Activated B cell treated with CpG ODN at 0.5 μM for 24 hours (primary cell): ENCODE data around the gene RALGAPA2. TPM values are rescaled to one million over a fixed set of nuclear protein-coding genes. Genes with fewer than 3 reads are reported as not detected.
A peak's percentile ranks its signal among the peaks of the same experiment; 100 is the strongest.

Experiments used
- ATAC-seq: fragments of 200-7000 bp; cut with Tn5 transposase; one replicate; pipeline ENCODE4 v1.10.0; 2021; ENCODE audit warnings: low read depth, mild to moderate bottlenecking, moderate library complexity
- CTCF ChIA-PET: fragments of 350-600 bp; sonication (Branson Sonifier 250); formaldehyde crosslinking; loops from one replicate; lab custom pipeline; 2021; ENCODE audit warnings: antibody characterized with exemption; lab: Charles Lee
- POLR2A ChIA-PET: fragments of 350-600 bp; sonication (Branson Sonifier 250); formaldehyde crosslinking; loops from one replicate; lab custom pipeline; 2021; ENCODE audit warnings: antibody characterized with exemption; lab: Charles Lee
- DNase-seq: peaks from one replicate; pipeline ENCODE4 v3.0.0; 2022
- H3K27ac Mint-ChIP-seq: one replicate; pipeline ENCODE4 v1.8.0; 2020; ENCODE audit warnings: mixed read lengths
- H3K27me3 Mint-ChIP-seq: one replicate; pipeline ENCODE4 v1.8.0; 2021; ENCODE audit warnings: mixed read lengths
- H3K36me3 Mint-ChIP-seq: one replicate; pipeline ENCODE4 v1.8.0; 2021; ENCODE audit warnings: low read depth, mixed read lengths
- H3K4me1 Mint-ChIP-seq: one replicate; pipeline ENCODE4 v1.8.0; 2021; ENCODE audit warnings: mixed read lengths
- H3K4me3 Mint-ChIP-seq: one replicate; pipeline ENCODE4 v1.8.0; 2020; ENCODE audit warnings: mild to moderate bottlenecking, mixed read lengths
- H3K9me3 Mint-ChIP-seq: one replicate; pipeline ENCODE4 v1.8.0; 2020; ENCODE audit warnings: mixed read lengths
- CTCF ChIP-seq: fragments of 200-600 bp; IDR thresholded peaks from one replicate; pipeline ENCODE4 v1.8.0; 2022; ENCODE audit warnings: antibody characterized with exemption, mild to moderate bottlenecking
- intact Hi-C: fragments of 100-400 bp; cut with micrococcal nuclease; formaldehyde crosslinking; loops from one replicate; pipeline ENCODE4 v1.15.1; 2024
- total RNA-seq: library from RNA; stranded (reverse); gene quantifications from 2 replicates; pipeline ENCODE4 v1.2.3, GENCODE V29; 2022

The RALGAPA2 gene
- total RNA-seq, result 16.5 and 19.2 TPM in 2 replicates

- DNase-seq, result peak; percentile 97
- ATAC-seq, result peak; percentile 96
- peaks cover 26% of the 10 kb centered on the region for H3K4me1 Mint-ChIP-seq
- peak within 1 kb of the TSS; percentile 92 for H3K27ac Mint-ChIP-seq
- H3K36me3 Mint-ChIP-seq, result peaks cover 4% of the 10 kb centered on the region
- intact Hi-C loops, result loop anchor here (1.0 to 10.0 kb wide), 6 partner anchors 44 to 888 kb away; partner anchors contain the start of genes CFAP61, CRNKL1, KIZ and XRN2
- H3K4me3 Mint-ChIP-seq, result peak within 1 kb of the TSS; percentile 90
- ChIA-PET CTCF (interaction anchor here (0.9 kb wide), 1 partner anchor 118 kb away, joined by 3 read pairs; no protein-coding TSS in a partner anchor), POLR2A (interaction anchor here (0.5 to 1.6 kb wide), 6 partner anchors 11 to 660 kb away, joined by 3 to 7 read pairs (median 4); partner anchors contain the start of genes CFAP61 and CRNKL1)
- H3K9me3 Mint-ChIP-seq, result no peaks in the 10 kb centered on the region
- no peaks in the 10 kb centered on the region for H3K27me3 Mint-ChIP-seq
- TF ChIP-seq CTCF, result no peak
Observed at GRCh38 chr20:20712474-20713243, at the start of gene RALGAPA2. TSS of gene RALGAPA2 (minus strand) at chr20:20712644. CDS start at chr20:20712480, 164 bp downstream.

GRCh38 chr20:20761301-20761700 is 48.9 kb upstream of the RALGAPA2 start:
- no peaks in the 10 kb centered on the region for H3K36me3 Mint-ChIP-seq
- no peaks in the 10 kb centered on the region for H3K9me3 Mint-ChIP-seq

GRCh38 chr20:20759132-20759531 is 46.7 kb upstream of the RALGAPA2 start:
- no peak for DNase-seq
- ChIA-PET POLR2A (no interaction called here), CTCF (no interaction called here)
- H3K9me3 Mint-ChIP-seq, result no peaks in the 10 kb centered on the region
- peaks cover 13% of the 10 kb centered on the region for H3K27me3 Mint-ChIP-seq
- TF ChIP-seq CTCF, result no peak
- no peak overlapping the region for H3K27ac Mint-ChIP-seq
- peaks cover 6% of the 10 kb centered on the region for H3K4me1 Mint-ChIP-seq
- no peak overlapping the region for H3K4me3 Mint-ChIP-seq
- H3K36me3 Mint-ChIP-seq, result no peaks in the 10 kb centered on the region
- intact Hi-C loops, result no loop called here
- no peak for ATAC-seq

More at GRCh38 chr20:20761301-20761700, 48.9 kb upstream of the RALGAPA2 start:
- TF ChIP-seq CTCF, result no peak
- Mint-ChIP-seq H3K4me1 (no peaks in the 10 kb centered on the region), H3K27ac (no peak overlapping the region), H3K27me3 (peaks cover 13% of the 10 kb centered on the region), H3K4me3 (no peak overlapping the region)
- ATAC-seq (no peak), DNase-seq (no peak)
- CTCF ChIA-PET, result no interaction called here
- intact Hi-C loops, result no loop called here
- POLR2A ChIA-PET, result no interaction called here

- Mint-ChIP-seq H3K4me1 (peaks cover 6% of the 10 kb centered on the region), H3K27me3 (peaks cover 4% of the 10 kb centered on the region), H3K4me3 (no peak overlapping the region), H3K27ac (no peak overlapping the region), H3K9me3 (no peaks in the 10 kb centered on the region), H3K36me3 (no peaks in the 10 kb centered on the region)
- intact Hi-C loops, result no loop called here
- DNase-seq (no peak), ATAC-seq (no peak)
- POLR2A ChIA-PET, result no interaction called here
- no peak for TF ChIP-seq CTCF
- CTCF ChIA-PET, result no interaction called here
Observed at GRCh38 chr20:20755674-20756319, 43.4 kb upstream of the RALGAPA2 start.

GRCh38 chr20:20755231-20755630 is 42.8 kb upstream of the RALGAPA2 start:
- intact Hi-C loops, result no loop called here
- H3K4me3 Mint-ChIP-seq, result no peak overlapping the region
- ATAC-seq, result no peak
- DNase-seq, result no peak
- TF ChIP-seq CTCF, result no peak
- ChIA-PET POLR2A (no interaction called here), CTCF (no interaction called here)
- H3K36me3 Mint-ChIP-seq, result no peaks in the 10 kb centered on the region
- no peaks in the 10 kb centered on the region for H3K9me3 Mint-ChIP-seq
- peaks cover 5% of the 10 kb centered on the region for H3K27me3 Mint-ChIP-seq
- H3K27ac Mint-ChIP-seq, result peak overlapping the region; percentile 3
- peaks cover 6% of the 10 kb centered on the region for H3K4me1 Mint-ChIP-seq
